Peyer's patch (tissue), 4 donors: ENCODE data around the gene RNF14.

Experiments used
- CTCF ChIP-seq, 6 experiments: fragments of 450-650 bp in 4 of 6; fragments of 200-600 bp in 2 of 6; sonication (generic) in 1 of 6; IDR thresholded peaks; one replicate each; pipeline ENCODE4 v1.5.1; 2017 to 2019; ENCODE audit warnings: antibody characterized with exemption in 6 of 6, mild to moderate bottlenecking in 3 of 6, moderate library complexity in 1 of 6
- POLR2A ChIP-seq, 2 donors: fragments of 450-650 bp; IDR thresholded peaks; one replicate each; pipeline ENCODE4 v1.5.1; 2017; ENCODE audit warnings: antibody characterized with exemption in 2 of 2, mild to moderate bottlenecking in 2 of 2, moderate library complexity in 2 of 2

GRCh38 chr5:141966275-141966962 lies 2.5 kb upstream of the RNF14 start:
- TF ChIP-seq POLR2A (IDR thresholded peaks at IDR 0.05) (no peak), CTCF (IDR thresholded peaks at IDR 0.05) (no peak)
